HepG2 (cell line): ENCODE data around the gene ZNF235. TPM values are rescaled to one million over a fixed set of nuclear protein-coding genes. Genes with fewer than 3 reads are reported as not detected.

Experiments
- AFF4 ChIP-seq: sonication (generic); formaldehyde crosslinking; IDR thresholded peaks from 2 replicates; pipeline ENCODE4 v1.4.0; 2020; ENCODE audit warnings: missing genetic modification reagents
- ATF2 ChIP-seq: sonication (generic); formaldehyde crosslinking; IDR thresholded peaks from 2 replicates; pipeline ENCODE4 v1.4.0; 2020; ENCODE audit warnings: missing genetic modification reagents
- CBX2 ChIP-seq, 2 experiments: fragments of 200-600 bp in 1 of 2; sonication (generic); formaldehyde crosslinking in 1 of 2; IDR thresholded peaks; 2 replicates each; pipeline versions ENCODE4 v1.7.0 to v1.8.1; 2018 to 2022; ENCODE audit warnings: low read depth in 2 of 2, low read length in 1 of 2, mild to moderate bottlenecking in 1 of 2, missing genetic modification reagents in 1 of 2
- CEBPB ChIP-seq: IDR thresholded peaks from 2 replicates; pipeline ENCODE4 v1.6.1; 2011; ENCODE audit warnings: low read depth, low read length, improper control_type of control experiment, borderline replicate concordance
- FIP1L1 ChIP-seq: fragments of 200-400 bp; formaldehyde crosslinking; IDR thresholded peaks from 2 replicates; pipeline ENCODE4 v1.6.1; 2018; ENCODE audit warnings: low read depth, mild to moderate bottlenecking, low read length, moderate library complexity, borderline replicate concordance; ENCODE audit not compliant: insufficient read depth
- FOSL2 ChIP-seq: sonication (generic); formaldehyde crosslinking; IDR thresholded peaks from 2 replicates; pipeline ENCODE4 v1.4.0; 2020; ENCODE audit warnings: missing genetic modification reagents
- HOXA3 ChIP-seq: sonication (generic); formaldehyde crosslinking; IDR thresholded peaks from 2 replicates; pipeline ENCODE4 v1.5.0; 2020; ENCODE audit warnings: missing genetic modification reagents
- KDM5A ChIP-seq: fragments of 200-600 bp; sonication (generic); IDR thresholded peaks from 2 replicates; pipeline ENCODE4 v1.7.0; 2018; ENCODE audit warnings: antibody characterized with exemption, mild to moderate bottlenecking, low read length, borderline replicate concordance
- PPARG ChIP-seq: conservative IDR thresholded peaks from 2 replicates; pipeline ENCODE4 v1.6.1; 2016; ENCODE audit warnings: missing biosample characterization, missing genetic modification reagents
- THAP9 ChIP-seq: sonication (generic); formaldehyde crosslinking; IDR thresholded peaks from 2 replicates; pipeline ENCODE4; 2020; ENCODE audit warnings: missing genetic modification reagents, mild to moderate bottlenecking, borderline replicate concordance
- ZBTB10 ChIP-seq: sonication (generic); formaldehyde crosslinking; IDR thresholded peaks from 2 replicates; pipeline ENCODE4 v1.4.0; 2020; ENCODE audit warnings: missing genetic modification reagents, borderline replicate concordance
- ZNF121 ChIP-seq: sonication (generic); formaldehyde crosslinking; IDR thresholded peaks from 2 replicates; pipeline ENCODE4 v1.5.0; 2020; ENCODE audit warnings: mild to moderate bottlenecking, missing genetic modification reagents
- ZNF276 ChIP-seq: sonication (generic); formaldehyde crosslinking; IDR thresholded peaks from 2 replicates; pipeline ENCODE4 v1.4.0; 2020; ENCODE audit warnings: mild to moderate bottlenecking, low read depth, missing genetic modification reagents
- polyA plus RNA-seq, 8 experiments: library from polyadenylated mRNA; depleted of rRNA in 3 of 8; stranded (reverse) in 7 of 8; unstranded in 1 of 8; fragments of >200 nt; fragmentation: Illumina TruSeq in 4 of 8; extraction: Trizol in 4 of 8; gene quantifications; 2 replicates each; pipeline versions ENCODE4 v1.2.1 to v1.2.3, GENCODE V29; 2011 to 2016; ENCODE audit warnings: low read depth in 4 of 8, missing spikeins in 1 of 8, mixed read lengths in 1 of 8; ENCODE audit not compliant: insufficient read depth in 1 of 8
- total RNA-seq, 5 experiments: library from RNA; depleted of rRNA; stranded (reverse); fragments of >200 nt; fragmentation: Illumina TruSeq; extraction: Trizol; gene quantifications; 2 replicates each; pipeline ENCODE4 v1.2.3, GENCODE V29; 2016; ENCODE audit warnings: low read depth in 1 of 5

Gene ZNF235
- total and polyA plus RNA-seq, 2 of the 13 experiments (the other 11 are each of a cell fraction or from before 2014, with no cell fraction given), result 4.8 to 5.5 TPM

GRCh38 chr19:44260695-44261446, 44.0 kb downstream of the ZNF235 start (continued):
- TF ChIP-seq KDM5A (no peak), FIP1L1 (no peak), ATF2 (no peak), CBX2 (IDR thresholded peaks at IDR 0.05; ENCODE audit: low read depth, low read length) (no peak), CBX2 (CRISPR knock-in tag; IDR thresholded peaks at IDR 0.05; ENCODE audit: low read depth) (no peak), FOSL2 (CRISPR knock-in tag) (peak; percentile 64), ZNF121 (CRISPR knock-in tag) (peak; percentile 91), ZNF276 (no peak), CEBPB (no peak), ZBTB10 (CRISPR knock-in tag) (no peak), HOXA3 (CRISPR knock-in tag) (no peak), AFF4 (CRISPR knock-in tag) (no peak), PPARG (CRISPR knock-in tag) (0 out of 2 replicates have a peak, but pooled peaks have one; percentile 48), THAP9 (CRISPR knock-in tag) (no peak)
